K562 (cell line): Measurements from ENCODE around the gene CCDC106. TPM values are rescaled to one million over a fixed set of nuclear protein-coding genes. Genes with fewer than 3 reads are reported as not detected.
A peak's percentile ranks its signal among the peaks of the same experiment; 100 is the strongest.

Experiments used
- CREM ChIP-seq: IDR thresholded peaks from 2 replicates; pipeline ENCODE4 v1.6.1; 2014; ENCODE audit warnings: antibody characterized with exemption, low read depth
- ILK ChIP-seq: fragments of 450-650 bp; IDR thresholded peaks from 2 replicates; pipeline ENCODE4 v1.6.1; 2016; ENCODE audit warnings: missing genetic modification characterization, low read depth, mild to moderate bottlenecking, missing compliant biosample characterization, moderate library complexity, borderline replicate concordance
- MYC ChIP-seq, 2 experiments: fragments of 250-450 bp in 1 of 2; sonication (Bioruptor Pico) in 1 of 2; IDR thresholded peaks; 2 replicates each; pipeline versions ENCODE4 v1.5.1 to v1.6.1; 2012 to 2021; ENCODE audit warnings: low read depth in 2 of 2, borderline replicate concordance in 1 of 2, improper control_type of control experiment in 1 of 2, low read length in 1 of 2, mild to moderate bottlenecking in 1 of 2, moderate library complexity in 1 of 2
- PHF20 ChIP-seq: fragments of 450-650 bp; IDR thresholded peaks from 2 replicates; pipeline ENCODE4 v1.6.1; 2018; ENCODE audit not compliant: partially characterized antibody
- POLR2AphosphoS5 ChIP-seq: IDR thresholded peaks from 2 replicates; pipeline ENCODE4 v1.6.1; 2011; ENCODE audit warnings: mild to moderate bottlenecking, low read depth, low read length, moderate library complexity; ENCODE audit not compliant: control insufficient read depth, insufficient read depth
- REST ChIP-seq, 2 experiments: fragments of 450-650 bp; formaldehyde crosslinking in 1 of 2; IDR thresholded peaks; 2 replicates each; pipeline versions ENCODE4 v1.4.0 to v1.6.1; 2014 to 2020; ENCODE audit warnings: mild to moderate bottlenecking in 2 of 2, borderline replicate concordance in 1 of 2, low read depth in 1 of 2
- SAFB ChIP-seq: fragments of 200-400 bp; formaldehyde crosslinking; IDR thresholded peaks from 2 replicates; pipeline ENCODE4 v1.6.1; 2017; ENCODE audit warnings: low read depth, low read length, borderline replicate concordance
- SOX6 ChIP-seq: fragments of 450-650 bp; IDR thresholded peaks from 2 replicates; pipeline ENCODE4 v1.6.1; 2014; ENCODE audit warnings: mild to moderate bottlenecking
- USF1 ChIP-seq: sonication (generic); formaldehyde crosslinking; IDR thresholded peaks from 2 replicates; pipeline ENCODE4 v1.9.0; 2022; ENCODE audit warnings: mild to moderate bottlenecking, missing genetic modification reagents
- ZC3H11A ChIP-seq: IDR thresholded peaks from 2 replicates; pipeline ENCODE4 v1.6.1; 2012; ENCODE audit warnings: low read depth, low read length, improper control_type of control experiment
- ZNF740 ChIP-seq, 3 experiments: fragments of 200-800 bp in 1 of 3; sonication (Bioruptor generic) in 1 of 3; sonication (generic) in 1 of 3; formaldehyde crosslinking in 1 of 3; IDR thresholded peaks; 2 replicates each; pipeline versions ENCODE4 v1.6.1 to v1.8.0; 2016 to 2022; ENCODE audit warnings: mild to moderate bottlenecking in 2 of 3, missing compliant biosample characterization in 2 of 3, missing genetic modification characterization in 2 of 3, missing genetic modification reagents in 1 of 3
- polyA plus RNA-seq, 8 experiments: library from polyadenylated mRNA; depleted of rRNA in 4 of 8; stranded (reverse) in 5 of 8; unstranded in 3 of 8; fragments of >200 nt; fragmentation: Nextera tagmentation in 2 of 8; fragmentation: Illumina TruSeq in 1 of 8; extraction: Ambion mirVana in 2 of 8; extraction: Trizol in 1 of 8; gene quantifications; 2 replicates each; pipeline versions ENCODE4 v1.2.1 to v1.2.3, GENCODE V29; 2011 to 2014; ENCODE audit warnings: inconsistent platforms in 1 of 8, missing spikeins in 1 of 8
- total RNA-seq, 7 experiments: library from RNA; depleted of rRNA in 6 of 7; stranded (reverse); fragments of >200 nt in 6 of 7; fragmentation: Illumina TruSeq in 2 of 7; extraction: Trizol in 2 of 7; gene quantifications; 2 replicates each; pipeline versions ENCODE4 v1.2.1 to v1.2.3, GENCODE V29; 2011 to 2021; ENCODE audit warnings: low replicate concordance in 1 of 7
- TF ChIP-seq, protein P1 (sequence below): fragments of 250-450 bp; sonication (Bioruptor Pico); IDR thresholded peaks from 2 replicates; pipeline ENCODE4 v1.5.1; 2021; ENCODE audit warnings: mild to moderate bottlenecking
- TF ChIP-seq, protein P2 (sequence below), 2 experiments: fragments of 450-650 bp in 1 of 2; sonication (generic) in 1 of 2; formaldehyde crosslinking in 1 of 2; IDR thresholded peaks in 1 of 2; conservative IDR thresholded peaks in 1 of 2; 2 replicates each; pipeline versions ENCODE4 v1.6.1 to v1.8.1; 2016 to 2023; ENCODE audit warnings: mild to moderate bottlenecking in 2 of 2, moderate library complexity in 2 of 2, inconsistent platforms in 1 of 2, missing genetic modification reagents in 1 of 2

Gene CCDC106
- total and polyA plus RNA-seq, 9 of the 15 experiments (the other 6 are each of a cell fraction or from before 2014, with no cell fraction given) = 0.10 to 27.5 (median 15.0) TPM; not detected in 1

DNA sequence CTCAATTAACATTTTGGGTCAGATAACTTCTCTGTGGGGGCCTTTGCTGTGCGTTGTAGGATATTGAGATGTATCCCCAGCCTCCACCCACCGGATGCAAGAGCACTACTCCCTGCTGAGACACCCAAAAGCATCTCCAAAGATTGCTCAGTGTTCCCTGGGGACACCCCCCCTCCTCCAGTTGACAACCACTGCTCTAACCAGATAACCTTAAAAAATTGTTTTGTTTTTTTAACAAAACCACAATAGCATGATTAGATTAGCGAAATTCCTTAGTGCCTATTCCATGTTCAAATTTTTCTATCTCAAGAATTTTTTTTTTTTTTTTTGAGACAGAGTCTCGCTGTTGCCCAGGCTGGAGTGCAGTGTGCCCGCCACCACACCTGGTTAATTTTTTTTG lies 24.4 kb downstream of the CCDC106 start (continued):
- TF ChIP-seq REST (IDR thresholded peaks at IDR 0.05; ENCODE audit: borderline replicate concordance) (no peak), REST (CRISPR knock-in tag; IDR thresholded peaks at IDR 0.05; ENCODE audit: low read depth) (no peak), CREM (0 out of 2 replicates have a peak, but pooled peaks have one; percentile 16), ILK (tag) (no peak), ZC3H11A (no peak), MYC (IDR thresholded peaks at IDR 0.05; ENCODE audit: low read depth, low read length) (no peak), MYC (CRISPR knock-in tag; IDR thresholded peaks at IDR 0.05; ENCODE audit: borderline replicate concordance, low read depth) (no peak), PHF20 (no peak), POLR2AphosphoS5 (0 out of 2 replicates have a peak, but pooled peaks have one; percentile 18), SOX6 (peak; percentile 52; the same call in 1 of the 2 replicates), USF1 (CRISPR knock-in tag) (no peak), ZNF740 (CRISPR knock-in tag; IDR thresholded peaks at IDR 0.05) (no peak), ZNF740 (tag; IDR thresholded peaks at IDR 0.05) (peak in 1 of 2 experiments; percentile 29; a peak in 1 of 4 replicates), SAFB (no peak)
- TF ChIP-seq, protein P1, sequence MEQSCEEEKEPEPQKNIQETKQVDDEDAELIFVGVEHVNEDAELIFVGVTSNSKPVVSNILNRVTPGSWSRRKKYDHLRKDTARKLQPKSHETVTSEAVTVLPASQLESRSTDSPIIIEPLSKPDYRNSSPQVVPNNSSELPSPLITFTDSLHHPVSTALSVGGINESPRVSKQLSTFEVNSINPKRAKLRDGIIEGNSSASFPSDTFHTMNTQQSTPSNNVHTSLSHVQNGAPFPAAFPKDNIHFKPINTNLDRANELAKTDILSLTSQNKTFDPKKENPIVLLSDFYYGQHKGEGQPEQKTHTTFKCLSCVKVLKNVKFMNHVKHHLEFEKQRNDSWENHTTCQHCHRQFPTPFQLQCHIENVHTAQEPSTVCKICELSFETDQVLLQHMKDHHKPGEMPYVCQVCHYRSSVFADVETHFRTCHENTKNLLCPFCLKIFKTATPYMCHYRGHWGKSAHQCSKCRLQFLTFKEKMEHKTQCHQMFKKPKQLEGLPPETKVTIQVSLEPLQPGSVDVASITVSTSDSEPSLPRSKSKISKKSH (CRISPR knock-in tag) = no peak
- TF ChIP-seq, protein P2, sequence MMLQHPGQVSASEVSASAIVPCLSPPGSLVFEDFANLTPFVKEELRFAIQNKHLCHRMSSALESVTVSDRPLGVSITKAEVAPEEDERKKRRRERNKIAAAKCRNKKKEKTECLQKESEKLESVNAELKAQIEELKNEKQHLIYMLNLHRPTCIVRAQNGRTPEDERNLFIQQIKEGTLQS (IDR thresholded peaks at IDR 0.05) = no peak
- TF ChIP-seq, protein P2 (CRISPR knock-in tag; conservative IDR thresholded peaks at IDR 0.05) = no peak
